HepG2 (cell line): ENCODE data around the gene TIAM2. TPM values are rescaled to one million over a fixed set of nuclear protein-coding genes. Genes with fewer than 3 reads are reported as not detected.
A peak's percentile ranks its signal among the peaks of the same experiment; 100 is the strongest.

Experiments used
- ATAC-seq: fragments of 200-7000 bp; cut with Tn5 transposase; 3 replicates; pipeline ENCODE4 v1.9.1; 2020; ENCODE audit warnings: mild to moderate bottlenecking, moderate library complexity
- BruUV-seq: library from RNA; stranded (reverse); fragments of 400-500 nt; replicated peaks from 2 replicates; lab custom pipeline; 2021; lab: Mats Ljungman, UMichigan
- CTCF ChIA-PET: fragments of 300-600 bp; formaldehyde crosslinking; extraction: SDS; loops from one replicate; lab custom pipeline; 2021; ENCODE audit warnings: low total read pairs, inconsistent platforms, low intra/inter-chr PET ratio; lab: Yijun Ruan, JAX
- POLR2A ChIA-PET: fragments of 350-600 bp; sonication (Branson Sonifier 250); formaldehyde crosslinking; loops from one replicate; lab custom pipeline; 2020; ENCODE audit warnings: antibody characterized with exemption, inconsistent platforms; lab: Yijun Ruan, JAX
- DNase-seq: peaks from one replicate; pipeline ENCODE4 v3.0.0-alpha.2; 2015; ENCODE audit warnings: low spot score
- FAIRE-seq: peaks from 3 replicates; lab custom pipeline; 2011; peaks lifted over from hg19 to GRCh38; lab: Jason Lieb, UNC
- H2AFZ ChIP-seq: one replicate; pipeline ENCODE4 v1.6.1; 2011; ENCODE audit warnings: low read length, inconsistent platforms
- H3K27ac ChIP-seq: fragments of 300-600 bp; 3 replicates; pipeline ENCODE4 v1.8.0; 2011; ENCODE audit warnings: mixed run types, mild to moderate bottlenecking, mixed read lengths, low read length, inconsistent platforms; ENCODE audit not compliant: insufficient read depth; ENCODE audit errors: extremely low read length
- H3K27me3 ChIP-seq, 2 experiments: fragments of 200-600 bp in 1 of 2; 2 replicates in 1 of 2; 3 replicates in 1 of 2; pipeline versions ENCODE4 v1.6.0 to v1.8.0; 2011; ENCODE audit warnings: low read length in 2 of 2, mild to moderate bottlenecking in 2 of 2, moderate library complexity in 2 of 2, inconsistent platforms in 1 of 2; ENCODE audit not compliant: insufficient read depth in 2 of 2, control insufficient read depth in 1 of 2
- H3K36me3 ChIP-seq, 2 experiments: fragments of 200-600 bp in 1 of 2; replicated peaks in 1 of 2; 2 replicates in 1 of 2; 3 replicates in 1 of 2; pipeline versions ENCODE4 v1.5.1 to v1.8.0; 2011; ENCODE audit warnings: low read length in 2 of 2, inconsistent platforms in 1 of 2; ENCODE audit not compliant: insufficient read depth in 2 of 2, control insufficient read depth in 1 of 2
- H3K4me1 ChIP-seq: 2 replicates; pipeline ENCODE4 v1.5.1; 2012; ENCODE audit warnings: low read length, inconsistent platforms; ENCODE audit not compliant: insufficient read depth
- H3K4me2 ChIP-seq: 2 replicates; pipeline ENCODE4 v1.6.0; 2011; ENCODE audit warnings: low read depth, low read length, inconsistent platforms
- H3K4me3 ChIP-seq, 3 experiments: fragments of 200-600 bp in 1 of 3; sonication (generic), shearing (Covaris generic) in 1 of 3; replicated peaks in 1 of 3; 2 replicates each; pipeline ENCODE4 v1.5.1; 2011 to 2016; ENCODE audit warnings: low read length in 3 of 3, inconsistent platforms in 2 of 3, low read depth in 2 of 3, mild to moderate bottlenecking in 2 of 3, control low read depth in 1 of 3, mixed read lengths in 1 of 3; ENCODE audit not compliant: insufficient read depth in 1 of 3
- H3K79me2 ChIP-seq: one replicate; pipeline ENCODE4 v1.6.1; 2011; ENCODE audit warnings: low read length, inconsistent platforms; ENCODE audit not compliant: insufficient read depth
- H3K9ac ChIP-seq: 2 replicates; pipeline ENCODE4 v1.6.0; 2011; ENCODE audit warnings: mild to moderate bottlenecking, low read depth, low read length, inconsistent platforms; ENCODE audit not compliant: insufficient read depth
- H3K9me3 ChIP-seq: 2 replicates; pipeline ENCODE4 v1.5.1; 2012; ENCODE audit warnings: mild to moderate bottlenecking, low read length
- H4K20me1 ChIP-seq: 2 replicates; pipeline ENCODE4 v1.6.0; 2011; ENCODE audit warnings: inconsistent platforms, mild to moderate bottlenecking, low read length, moderate library complexity; ENCODE audit not compliant: insufficient read depth
- HDAC2 ChIP-seq: sonication (generic); formaldehyde crosslinking; IDR thresholded peaks from 2 replicates; pipeline ENCODE4 v1.4.0; 2020; ENCODE audit warnings: missing genetic modification reagents
- NKX3-1 ChIP-seq: sonication (generic); formaldehyde crosslinking; IDR thresholded peaks from 2 replicates; pipeline ENCODE4 v1.5.0; 2020; ENCODE audit warnings: missing genetic modification reagents
- SPEN ChIP-seq: sonication (generic); formaldehyde crosslinking; IDR thresholded peaks from 2 replicates; pipeline ENCODE4 v1.5.1; 2020; ENCODE audit warnings: low read depth, mild to moderate bottlenecking, missing genetic modification reagents
- TCF7 ChIP-seq: sonication (generic); IDR thresholded peaks from 2 replicates; pipeline ENCODE4 v1.6.1; 2016; ENCODE audit warnings: antibody characterized with exemption, low read depth
- ZMYM4 ChIP-seq: sonication (generic); formaldehyde crosslinking; IDR thresholded peaks from 2 replicates; pipeline ENCODE4 v1.8.1; 2023; ENCODE audit warnings: mild to moderate bottlenecking, missing genetic modification reagents
- ZNF24 ChIP-seq: fragments of 450-650 bp; IDR thresholded peaks from 2 replicates; pipeline ENCODE4 v1.6.1; 2017; ENCODE audit warnings: antibody characterized with exemption, mild to moderate bottlenecking
- ZNF569 ChIP-seq: sonication (generic); formaldehyde crosslinking; IDR thresholded peaks from 2 replicates; pipeline ENCODE4 v1.5.0; 2020; ENCODE audit warnings: mild to moderate bottlenecking, missing genetic modification reagents, moderate library complexity, borderline replicate concordance
- WGBS: methylation state at CpG from one replicate; pipeline ENCODE4 v1.1.6; 2017; ENCODE audit warnings: low lambda C conversion rate; 5-methylcytosine and 5-hydroxymethylcytosine counted together
- in situ Hi-C: cut with HindIII; loops from 2 replicates; pipeline ENCODE4 v1.10.0; 2017; ENCODE audit warnings: low pct_unique_long_range_greater_than_20kb; ENCODE audit not compliant: extremely low pct_ligation_motif_present
- intact Hi-C: fragments of 100-400 bp; cut with micrococcal nuclease; formaldehyde crosslinking; loops from one replicate; pipeline ENCODE4 v1.10.0; 2022; ENCODE audit not compliant: unreplicated experiment
- polyA plus RNA-seq, 8 experiments: library from polyadenylated mRNA; depleted of rRNA in 3 of 8; stranded (reverse) in 7 of 8; unstranded in 1 of 8; fragments of >200 nt; fragmentation: Illumina TruSeq in 4 of 8; extraction: Trizol in 4 of 8; gene quantifications; 2 replicates each; pipeline versions ENCODE4 v1.2.1 to v1.2.3, GENCODE V29; 2011 to 2016; ENCODE audit warnings: low read depth in 4 of 8, missing spikeins in 1 of 8, mixed read lengths in 1 of 8; ENCODE audit not compliant: insufficient read depth in 1 of 8
- total RNA-seq, 5 experiments: library from RNA; depleted of rRNA; stranded (reverse); fragments of >200 nt; fragmentation: Illumina TruSeq; extraction: Trizol; gene quantifications; 2 replicates each; pipeline ENCODE4 v1.2.3, GENCODE V29; 2016; ENCODE audit warnings: low read depth in 1 of 5
- TF ChIP-seq, protein P1 (sequence below): sonication (generic); formaldehyde crosslinking; IDR thresholded peaks from 2 replicates; pipeline ENCODE4 v1.8.1; 2023; ENCODE audit warnings: missing genetic modification reagents, mild to moderate bottlenecking, borderline replicate concordance
- TF ChIP-seq, protein P2 (sequence below): sonication (generic); formaldehyde crosslinking; IDR thresholded peaks from 2 replicates; pipeline ENCODE4 v1.5.0; 2020; ENCODE audit warnings: mild to moderate bottlenecking, missing genetic modification reagents, moderate library complexity
- TF ChIP-seq, protein P3 (sequence below): sonication (generic); formaldehyde crosslinking; IDR thresholded peaks from 2 replicates; pipeline ENCODE4 v1.5.1; 2020; ENCODE audit warnings: missing genetic modification reagents, mild to moderate bottlenecking, borderline replicate concordance

Gene TIAM2
- total and polyA plus RNA-seq, 2 of the 13 experiments (the other 11 are each of a cell fraction or from before 2014, with no cell fraction given) = 4.1 to 4.5 TPM

DNA sequence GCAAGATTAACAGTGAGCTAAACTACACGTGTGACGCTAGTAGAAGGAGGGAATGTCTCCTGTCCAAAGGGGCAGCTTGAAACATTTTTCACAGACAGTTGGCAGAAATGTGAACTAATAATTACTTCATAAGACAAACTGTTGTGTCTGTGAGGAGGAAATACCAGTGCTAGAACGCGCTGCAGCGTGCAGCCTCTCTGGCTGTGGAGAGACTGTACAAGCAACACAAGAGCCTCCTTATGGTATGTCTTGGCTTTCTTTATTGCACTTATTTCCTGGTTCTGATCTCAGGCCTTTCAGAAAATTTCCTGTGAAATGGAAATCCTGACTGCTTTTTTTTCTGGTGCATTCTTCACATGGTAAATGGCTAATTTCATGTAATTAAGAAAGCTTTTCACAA, 25.3 kb upstream of the TIAM2 start:
- no peak for FAIRE-seq
- no peak overlapping the region for H2AFZ ChIP-seq
- ChIA-PET POLR2A (no interaction called here), CTCF (no interaction called here)
- H3K9ac ChIP-seq = no peak overlapping the region
- H3K4me3 ChIP-seq = no peak overlapping the region
- ATAC-seq = no peak; the same call in 2 of the 3 replicates
- H3K9me3 ChIP-seq = no peaks in the 10 kb centered on the region
- H3K27me3 ChIP-seq = no peaks in the 10 kb centered on the region
- no TSS peak for BruUV-seq
- no peaks in the 10 kb centered on the region for H3K36me3 ChIP-seq
- in situ Hi-C loops (no loop called here), intact Hi-C loops (no loop called here)
- no peak overlapping the region for H3K27ac ChIP-seq
- H4K20me1 ChIP-seq = no peaks in the 10 kb centered on the region
- peaks cover 16% of the 10 kb centered on the region for H3K4me1 ChIP-seq
- no peaks in the 10 kb centered on the region for H3K79me2 ChIP-seq
- TF ChIP-seq, protein P1, sequence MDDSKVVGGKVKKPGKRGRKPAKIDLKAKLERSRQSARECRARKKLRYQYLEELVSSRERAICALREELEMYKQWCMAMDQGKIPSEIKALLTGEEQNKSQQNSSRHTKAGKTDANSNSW = no peak
- WGBS = 74% methylated on average over 5 of the region's 5 CpGs
- H3K4me2 ChIP-seq = no peak overlapping the region
- DNase-seq = no peak

DNA sequence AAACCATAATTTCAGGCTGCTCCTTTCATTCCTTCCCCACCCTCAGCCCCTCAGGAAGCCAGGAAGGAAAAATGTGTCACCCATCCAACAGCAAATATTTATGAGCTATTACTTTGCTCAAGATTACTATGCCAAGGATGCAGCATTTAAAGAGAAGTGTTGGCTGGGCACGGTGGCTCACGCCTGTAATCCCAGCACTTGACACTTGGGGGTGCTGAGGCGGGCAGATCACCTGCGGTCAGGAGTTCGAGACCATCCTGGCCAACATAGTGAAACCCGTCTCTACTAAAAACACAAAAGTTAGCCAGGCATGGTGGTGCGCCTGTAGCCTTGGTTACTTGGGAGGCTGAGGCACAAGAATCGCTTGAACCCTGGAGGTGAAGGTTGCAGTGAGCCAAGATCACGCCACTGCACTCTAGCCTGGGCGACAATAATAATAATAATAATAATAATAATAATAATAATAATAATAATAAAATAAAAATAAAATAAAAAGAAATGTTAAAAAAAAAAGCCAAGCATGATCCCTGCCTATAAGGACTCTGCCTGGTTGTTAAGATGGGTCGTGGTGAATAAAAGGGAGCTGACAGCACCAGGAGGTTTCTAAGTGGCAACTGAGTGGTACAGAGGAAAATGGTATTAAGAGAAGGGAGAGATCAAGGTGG, 20.5 kb upstream of the TIAM2 start:
- Histone ChIP-seq H3K79me2 (no peaks in the 10 kb centered on the region), H3K9me3 (no peaks in the 10 kb centered on the region), H2AFZ (no peak overlapping the region), H4K20me1 (no peaks in the 10 kb centered on the region), H3K4me2 (no peak overlapping the region), H3K4me1 (peaks cover 10% of the 10 kb centered on the region), H3K27me3 (no peaks in the 10 kb centered on the region), H3K9ac (no peak overlapping the region), H3K4me3 (no peak overlapping the region), H3K36me3 (no peaks in the 10 kb centered on the region), H3K27ac (no peak overlapping the region)
- intact Hi-C loops = no loop called here
- DNase-seq (no peak), ATAC-seq (no peak), FAIRE-seq (no peak)
- CTCF ChIA-PET = no interaction called here
- POLR2A ChIA-PET = no interaction called here
- BruUV-seq = no TSS peak
- in situ Hi-C loops = no loop called here
- WGBS = 84% methylated on average over 11 of the region's 11 CpGs
- TF ChIP-seq ZNF569 (CRISPR knock-in tag) (no peak), NKX3-1 (CRISPR knock-in tag) (no peak), SPEN (CRISPR knock-in tag) (no peak), ZMYM4 (CRISPR knock-in tag) (0 out of 2 replicates have a peak, but pooled peaks have one; percentile 20), TCF7 (no peak), HDAC2 (CRISPR knock-in tag) (no peak), ZNF24 (no peak)
- TF ChIP-seq, protein P2, sequence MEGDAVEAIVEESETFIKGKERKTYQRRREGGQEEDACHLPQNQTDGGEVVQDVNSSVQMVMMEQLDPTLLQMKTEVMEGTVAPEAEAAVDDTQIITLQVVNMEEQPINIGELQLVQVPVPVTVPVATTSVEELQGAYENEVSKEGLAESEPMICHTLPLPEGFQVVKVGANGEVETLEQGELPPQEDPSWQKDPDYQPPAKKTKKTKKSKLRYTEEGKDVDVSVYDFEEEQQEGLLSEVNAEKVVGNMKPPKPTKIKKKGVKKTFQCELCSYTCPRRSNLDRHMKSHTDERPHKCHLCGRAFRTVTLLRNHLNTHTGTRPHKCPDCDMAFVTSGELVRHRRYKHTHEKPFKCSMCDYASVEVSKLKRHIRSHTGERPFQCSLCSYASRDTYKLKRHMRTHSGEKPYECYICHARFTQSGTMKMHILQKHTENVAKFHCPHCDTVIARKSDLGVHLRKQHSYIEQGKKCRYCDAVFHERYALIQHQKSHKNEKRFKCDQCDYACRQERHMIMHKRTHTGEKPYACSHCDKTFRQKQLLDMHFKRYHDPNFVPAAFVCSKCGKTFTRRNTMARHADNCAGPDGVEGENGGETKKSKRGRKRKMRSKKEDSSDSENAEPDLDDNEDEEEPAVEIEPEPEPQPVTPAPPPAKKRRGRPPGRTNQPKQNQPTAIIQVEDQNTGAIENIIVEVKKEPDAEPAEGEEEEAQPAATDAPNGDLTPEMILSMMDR (CRISPR knock-in tag) = peak; percentile 22; the same call in 1 of the 2 replicates
- TF ChIP-seq, protein P3, sequence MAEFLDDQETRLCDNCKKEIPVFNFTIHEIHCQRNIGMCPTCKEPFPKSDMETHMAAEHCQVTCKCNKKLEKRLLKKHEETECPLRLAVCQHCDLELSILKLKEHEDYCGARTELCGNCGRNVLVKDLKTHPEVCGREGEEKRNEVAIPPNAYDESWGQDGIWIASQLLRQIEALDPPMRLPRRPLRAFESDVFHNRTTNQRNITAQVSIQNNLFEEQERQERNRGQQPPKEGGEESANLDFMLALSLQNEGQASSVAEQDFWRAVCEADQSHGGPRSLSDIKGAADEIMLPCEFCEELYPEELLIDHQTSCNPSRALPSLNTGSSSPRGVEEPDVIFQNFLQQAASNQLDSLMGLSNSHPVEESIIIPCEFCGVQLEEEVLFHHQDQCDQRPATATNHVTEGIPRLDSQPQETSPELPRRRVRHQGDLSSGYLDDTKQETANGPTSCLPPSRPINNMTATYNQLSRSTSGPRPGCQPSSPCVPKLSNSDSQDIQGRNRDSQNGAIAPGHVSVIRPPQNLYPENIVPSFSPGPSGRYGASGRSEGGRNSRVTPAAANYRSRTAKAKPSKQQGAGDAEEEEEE (CRISPR knock-in tag) = no peak
